ENCODE results near the gene VAV2. TPM values are rescaled to one million over a fixed set of nuclear protein-coding genes. Genes with fewer than 3 reads are reported as not detected.

Gene VAV2
- total RNA-seq, 1 experiment from 2014 or later, result 24.7 TPM

- Histone ChIP-seq H3K36me3 (ENCODE audit: control insufficient read depth, insufficient read depth, low read length) (no peaks in the 10 kb centered on the region), H3K4me3 (ENCODE audit: low read depth in 2 of 2, low read length in 2 of 2) (no peak overlapping the region), H3K9me3 (ENCODE audit: control insufficient read depth, insufficient read depth, low read depth, low read length) (no peaks in the 10 kb centered on the region), H3K27me3 (ENCODE audit: control insufficient read depth, insufficient read depth, low read length) (no peaks in the 10 kb centered on the region), H3K27ac (ENCODE audit: low read length) (no peak overlapping the region; the same call in 1 of the 2 replicates), H3K4me1 (ENCODE audit: control insufficient read depth, insufficient read depth, low read length) (peaks cover 30% of the 10 kb centered on the region)
- in situ Hi-C loops (cut with HindIII; ENCODE audit: low pct_unique_long_range_greater_than_20kb, low sequenced_read_pairs) (no loop called here), intact Hi-C loops (cut with micrococcal nuclease; ENCODE audit: unreplicated experiment) (no loop called here)
- CTCF ChIA-PET, result no interaction called here
- DNase-seq (ENCODE audit: low read depth, low spot score) (no peak), ATAC-seq (no peak)
- POLR2A ChIA-PET, result interaction anchor here (0.7 kb wide), 1 partner anchor 77 kb away, joined by 7 read pairs; the partner anchor contains the start of gene BRD3OS
- BruUV-seq (replicated peaks), result no TSS peak
- TF ChIP-seq, protein P1, sequence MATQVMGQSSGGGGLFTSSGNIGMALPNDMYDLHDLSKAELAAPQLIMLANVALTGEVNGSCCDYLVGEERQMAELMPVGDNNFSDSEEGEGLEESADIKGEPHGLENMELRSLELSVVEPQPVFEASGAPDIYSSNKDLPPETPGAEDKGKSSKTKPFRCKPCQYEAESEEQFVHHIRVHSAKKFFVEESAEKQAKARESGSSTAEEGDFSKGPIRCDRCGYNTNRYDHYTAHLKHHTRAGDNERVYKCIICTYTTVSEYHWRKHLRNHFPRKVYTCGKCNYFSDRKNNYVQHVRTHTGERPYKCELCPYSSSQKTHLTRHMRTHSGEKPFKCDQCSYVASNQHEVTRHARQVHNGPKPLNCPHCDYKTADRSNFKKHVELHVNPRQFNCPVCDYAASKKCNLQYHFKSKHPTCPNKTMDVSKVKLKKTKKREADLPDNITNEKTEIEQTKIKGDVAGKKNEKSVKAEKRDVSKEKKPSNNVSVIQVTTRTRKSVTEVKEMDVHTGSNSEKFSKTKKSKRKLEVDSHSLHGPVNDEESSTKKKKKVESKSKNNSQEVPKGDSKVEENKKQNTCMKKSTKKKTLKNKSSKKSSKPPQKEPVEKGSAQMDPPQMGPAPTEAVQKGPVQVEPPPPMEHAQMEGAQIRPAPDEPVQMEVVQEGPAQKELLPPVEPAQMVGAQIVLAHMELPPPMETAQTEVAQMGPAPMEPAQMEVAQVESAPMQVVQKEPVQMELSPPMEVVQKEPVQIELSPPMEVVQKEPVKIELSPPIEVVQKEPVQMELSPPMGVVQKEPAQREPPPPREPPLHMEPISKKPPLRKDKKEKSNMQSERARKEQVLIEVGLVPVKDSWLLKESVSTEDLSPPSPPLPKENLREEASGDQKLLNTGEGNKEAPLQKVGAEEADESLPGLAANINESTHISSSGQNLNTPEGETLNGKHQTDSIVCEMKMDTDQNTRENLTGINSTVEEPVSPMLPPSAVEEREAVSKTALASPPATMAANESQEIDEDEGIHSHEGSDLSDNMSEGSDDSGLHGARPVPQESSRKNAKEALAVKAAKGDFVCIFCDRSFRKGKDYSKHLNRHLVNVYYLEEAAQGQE (IDR thresholded peaks at IDR 0.05; ENCODE audit: insufficient read depth in 1 of 2, low read depth in 2 of 2, low read length in 1 of 2), result no peak
- TF ChIP-seq SIN3A (IDR thresholded peaks at IDR 0.05; ENCODE audit: borderline replicate concordance, insufficient read depth, low read depth, low read length), result no peak
- TF ChIP-seq TCF7L2 (IDR thresholded peaks at IDR 0.05; ENCODE audit: low read depth, low read length), result no peak
- TF ChIP-seq POLR2AphosphoS5 (IDR thresholded peaks at IDR 0.05; ENCODE audit: low read depth, low read length), result no peak
- TF ChIP-seq, protein P2, sequence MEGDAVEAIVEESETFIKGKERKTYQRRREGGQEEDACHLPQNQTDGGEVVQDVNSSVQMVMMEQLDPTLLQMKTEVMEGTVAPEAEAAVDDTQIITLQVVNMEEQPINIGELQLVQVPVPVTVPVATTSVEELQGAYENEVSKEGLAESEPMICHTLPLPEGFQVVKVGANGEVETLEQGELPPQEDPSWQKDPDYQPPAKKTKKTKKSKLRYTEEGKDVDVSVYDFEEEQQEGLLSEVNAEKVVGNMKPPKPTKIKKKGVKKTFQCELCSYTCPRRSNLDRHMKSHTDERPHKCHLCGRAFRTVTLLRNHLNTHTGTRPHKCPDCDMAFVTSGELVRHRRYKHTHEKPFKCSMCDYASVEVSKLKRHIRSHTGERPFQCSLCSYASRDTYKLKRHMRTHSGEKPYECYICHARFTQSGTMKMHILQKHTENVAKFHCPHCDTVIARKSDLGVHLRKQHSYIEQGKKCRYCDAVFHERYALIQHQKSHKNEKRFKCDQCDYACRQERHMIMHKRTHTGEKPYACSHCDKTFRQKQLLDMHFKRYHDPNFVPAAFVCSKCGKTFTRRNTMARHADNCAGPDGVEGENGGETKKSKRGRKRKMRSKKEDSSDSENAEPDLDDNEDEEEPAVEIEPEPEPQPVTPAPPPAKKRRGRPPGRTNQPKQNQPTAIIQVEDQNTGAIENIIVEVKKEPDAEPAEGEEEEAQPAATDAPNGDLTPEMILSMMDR (IDR thresholded peaks at IDR 0.05), result no peak
Measured at GRCh38 chr9:133948131-133948530, 44.0 kb downstream of the VAV2 start.

DNA sequence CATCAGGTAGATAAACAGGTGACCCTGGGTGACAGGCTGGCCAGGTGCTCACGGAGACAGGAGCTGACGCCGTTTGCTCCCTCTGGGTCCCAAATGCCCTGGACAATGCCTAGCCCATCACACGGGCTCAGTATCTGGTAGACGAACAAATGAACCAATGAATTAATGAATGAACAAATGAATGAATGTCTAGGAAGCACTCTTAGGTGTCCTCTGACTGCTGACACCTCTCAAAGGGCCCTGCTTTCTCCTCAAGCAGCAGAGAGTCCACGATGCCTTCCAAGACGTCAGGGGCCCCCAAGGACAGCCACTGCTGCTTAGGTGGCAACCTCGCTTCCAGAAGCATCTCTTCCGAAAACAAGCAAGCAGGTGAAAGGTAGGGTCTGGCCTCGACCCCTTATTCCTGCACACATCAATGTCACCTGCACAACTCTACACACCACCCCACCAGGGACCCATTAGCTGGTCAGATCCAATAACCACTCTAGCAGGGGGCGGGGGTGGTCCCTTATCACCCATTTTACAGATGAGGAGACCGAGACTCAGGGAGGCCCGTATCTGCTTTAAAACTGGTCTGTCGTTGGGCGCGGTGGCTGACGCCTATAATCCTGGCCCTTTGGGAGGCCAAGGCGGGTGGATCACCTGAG lies 45.2 kb downstream of the VAV2 start:
- Histone ChIP-seq H3K4me1 (ENCODE audit: control insufficient read depth, insufficient read depth, low read length) (peaks cover 30% of the 10 kb centered on the region), H3K27ac (ENCODE audit: low read length) (no peak overlapping the region), H3K27me3 (ENCODE audit: control insufficient read depth, insufficient read depth, low read length) (no peaks in the 10 kb centered on the region), H3K9me3 (ENCODE audit: control insufficient read depth, insufficient read depth, low read depth, low read length) (no peaks in the 10 kb centered on the region), H3K4me3 (ENCODE audit: low read depth in 2 of 2, low read length in 2 of 2) (no peak overlapping the region), H3K36me3 (ENCODE audit: control insufficient read depth, insufficient read depth, low read length) (no peaks in the 10 kb centered on the region)
- CTCF ChIA-PET, result interaction anchor here (0.6 to 0.7 kb wide), 2 partner anchors 15 to 16 kb away, joined by 3 to 9 read pairs; no protein-coding TSS in a partner anchor
- ATAC-seq (no peak), DNase-seq (ENCODE audit: low read depth, low spot score) (no peak)
- intact Hi-C loops (cut with micrococcal nuclease; ENCODE audit: unreplicated experiment), result no loop called here
- no peak; the same call in 1 of the 2 replicates for TF ChIP-seq TCF7L2 (IDR thresholded peaks at IDR 0.05; ENCODE audit: low read depth, low read length)
- TF ChIP-seq, protein P2 (IDR thresholded peaks at IDR 0.05), result no peak
- TF ChIP-seq, protein P1 (IDR thresholded peaks at IDR 0.05; ENCODE audit: insufficient read depth in 1 of 2, low read depth in 2 of 2, low read length in 1 of 2), result no peak
- no peak for TF ChIP-seq POLR2AphosphoS5 (IDR thresholded peaks at IDR 0.05; ENCODE audit: low read depth, low read length)
- no peak for TF ChIP-seq SIN3A (IDR thresholded peaks at IDR 0.05; ENCODE audit: borderline replicate concordance, insufficient read depth, low read depth, low read length)
- POLR2A ChIA-PET, result no interaction called here
- BruUV-seq (replicated peaks), result no TSS peak
- in situ Hi-C loops (cut with HindIII; ENCODE audit: low pct_unique_long_range_greater_than_20kb, low sequenced_read_pairs), result no loop called here
